Hepatocyte (in vitro differentiated cells): Measurements from ENCODE around the gene TMPRSS5. TPM values are rescaled to one million over a fixed set of nuclear protein-coding genes. Genes with fewer than 3 reads are reported as not detected.

Experiments
- DNase-seq: peaks from one replicate; pipeline ENCODE4 v3.0.0-alpha.2; 2016; ENCODE audit warnings: low spot score
- H2AFZ ChIP-seq: fragments of 200-600 bp; sonication (generic); 2 replicates; pipeline ENCODE4 v1.6.0; 2016; ENCODE audit warnings: antibody characterized with exemption, mild to moderate bottlenecking
- H3K27ac ChIP-seq: fragments of 200-600 bp; sonication (generic); 2 replicates; pipeline ENCODE4 v1.5.1; 2016; ENCODE audit warnings: mild to moderate bottlenecking
- H3K27me3 ChIP-seq: fragments of 200-600 bp; sonication (generic); 2 replicates; pipeline ENCODE4 v1.6.1; 2016
- H3K36me3 ChIP-seq: fragments of 200-600 bp; sonication (generic); replicated peaks from 2 replicates; pipeline ENCODE4 v1.5.1; 2016; ENCODE audit warnings: low read depth; ENCODE audit not compliant: insufficient read depth
- H3K4me1 ChIP-seq: fragments of 200-600 bp; sonication (generic); 2 replicates; pipeline ENCODE4 v1.5.1; 2016; ENCODE audit warnings: mild to moderate bottlenecking, moderate library complexity; ENCODE audit not compliant: insufficient read depth
- H3K4me2 ChIP-seq: fragments of 200-600 bp; sonication (generic); 2 replicates; pipeline ENCODE4 v1.6.0; 2016
- H3K4me3 ChIP-seq: fragments of 200-600 bp; sonication (generic); 2 replicates; pipeline ENCODE4 v1.5.1; 2016; ENCODE audit warnings: mild to moderate bottlenecking
- H3K79me2 ChIP-seq: fragments of 200-600 bp; sonication (generic); 2 replicates; pipeline ENCODE4 v1.6.0; 2017; ENCODE audit warnings: mild to moderate bottlenecking
- H3K9me2 ChIP-seq: fragments of 200-600 bp; sonication (generic); replicated peaks from 2 replicates; pipeline ENCODE4 v1.6.0; 2017; ENCODE audit warnings: mild to moderate bottlenecking; ENCODE audit not compliant: insufficient read depth
- H3K9me3 ChIP-seq: fragments of 200-600 bp; sonication (generic); 2 replicates; pipeline ENCODE4 v1.5.1; 2016; ENCODE audit warnings: low read depth, mild to moderate bottlenecking
- H4K20me1 ChIP-seq: fragments of 200-600 bp; sonication (generic); 2 replicates; pipeline ENCODE4 v1.6.0; 2016; ENCODE audit warnings: mild to moderate bottlenecking; ENCODE audit not compliant: insufficient read depth, poor library complexity, severe bottlenecking
- EZH2 ChIP-seq: fragments of 200-600 bp; sonication (generic); IDR thresholded peaks from 2 replicates; pipeline ENCODE4 v1.6.1; 2016; ENCODE audit warnings: antibody characterized with exemption, mild to moderate bottlenecking, borderline replicate concordance
- EZH2phosphoT487 ChIP-seq: fragments of 200-600 bp; sonication (generic); IDR thresholded peaks from one replicate; pipeline ENCODE4 v1.6.1; 2018; ENCODE audit warnings: antibody characterized with exemption, mild to moderate bottlenecking, low read depth, moderate library complexity; ENCODE audit not compliant: unreplicated experiment, severe bottlenecking
- WGBS: methylation state at CpG from one replicate; pipeline ENCODE4 v1.1.6; 2016; ENCODE audit warnings: low lambda C conversion rate; ENCODE audit errors: missing lambda C conversion rate; 5-methylcytosine and 5-hydroxymethylcytosine counted together
- polyA plus RNA-seq: library from polyadenylated mRNA; unstranded; fragments of >200 nt; fragmentation: Nextera tagmentation; extraction: Ambion mirVana; gene quantifications from 2 replicates; pipeline ENCODE4 v1.2.1, GENCODE V29; 2016
- total RNA-seq: library from RNA; depleted of rRNA; stranded (reverse); fragments of >200 nt; gene quantifications from 2 replicates; pipeline ENCODE4 v1.2.3, GENCODE V29; 2014
- TF ChIP-seq, protein P1 (sequence below): fragments of 200-600 bp; sonication (generic); IDR thresholded peaks from 2 replicates; pipeline ENCODE4 v1.5.1; 2016; ENCODE audit warnings: antibody characterized with exemption, mild to moderate bottlenecking; ENCODE audit not compliant: poor library complexity

Gene TMPRSS5
- total and polyA plus RNA-seq, 2 experiments from 2014 or later, result 0.20 to 0.63 TPM

DNA sequence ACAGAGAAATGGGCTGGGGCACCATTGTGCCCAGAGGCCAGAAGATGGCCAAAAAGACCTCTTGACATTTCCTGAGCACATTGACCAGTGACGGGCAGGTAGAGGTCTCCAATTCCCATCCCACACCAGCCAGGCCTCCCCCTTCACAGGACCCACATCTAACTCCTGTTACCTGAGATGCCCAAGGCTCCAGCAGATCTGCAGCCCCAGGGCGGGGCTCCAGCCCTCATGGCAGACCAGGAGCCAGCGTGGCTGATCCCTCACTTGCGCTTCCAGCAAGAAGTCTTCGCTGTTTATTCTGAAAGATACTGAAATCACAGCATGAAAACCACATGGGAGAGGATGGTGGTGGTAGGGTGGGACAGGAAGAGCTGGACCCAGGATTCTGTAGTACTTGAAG lies 9.0 kb downstream of the TMPRSS5 start:
- Histone ChIP-seq H3K27ac (no peak overlapping the region), H3K27me3 (no peaks in the 10 kb centered on the region), H3K9me2 (no peaks in the 10 kb centered on the region), H4K20me1 (no peaks in the 10 kb centered on the region), H2AFZ (no peak overlapping the region), H3K4me1 (no peaks in the 10 kb centered on the region), H3K9me3 (no peaks in the 10 kb centered on the region), H3K36me3 (no peaks in the 10 kb centered on the region), H3K79me2 (no peaks in the 10 kb centered on the region), H3K4me3 (no peak overlapping the region), H3K4me2 (no peak overlapping the region)
- 93% methylated on average over 5 of the region's 5 CpGs for WGBS
- DNase-seq, result no peak
- TF ChIP-seq, protein P1, sequence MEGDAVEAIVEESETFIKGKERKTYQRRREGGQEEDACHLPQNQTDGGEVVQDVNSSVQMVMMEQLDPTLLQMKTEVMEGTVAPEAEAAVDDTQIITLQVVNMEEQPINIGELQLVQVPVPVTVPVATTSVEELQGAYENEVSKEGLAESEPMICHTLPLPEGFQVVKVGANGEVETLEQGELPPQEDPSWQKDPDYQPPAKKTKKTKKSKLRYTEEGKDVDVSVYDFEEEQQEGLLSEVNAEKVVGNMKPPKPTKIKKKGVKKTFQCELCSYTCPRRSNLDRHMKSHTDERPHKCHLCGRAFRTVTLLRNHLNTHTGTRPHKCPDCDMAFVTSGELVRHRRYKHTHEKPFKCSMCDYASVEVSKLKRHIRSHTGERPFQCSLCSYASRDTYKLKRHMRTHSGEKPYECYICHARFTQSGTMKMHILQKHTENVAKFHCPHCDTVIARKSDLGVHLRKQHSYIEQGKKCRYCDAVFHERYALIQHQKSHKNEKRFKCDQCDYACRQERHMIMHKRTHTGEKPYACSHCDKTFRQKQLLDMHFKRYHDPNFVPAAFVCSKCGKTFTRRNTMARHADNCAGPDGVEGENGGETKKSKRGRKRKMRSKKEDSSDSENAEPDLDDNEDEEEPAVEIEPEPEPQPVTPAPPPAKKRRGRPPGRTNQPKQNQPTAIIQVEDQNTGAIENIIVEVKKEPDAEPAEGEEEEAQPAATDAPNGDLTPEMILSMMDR, result no peak
- TF ChIP-seq EZH2phosphoT487 (no peak), EZH2 (no peak)

DNA sequence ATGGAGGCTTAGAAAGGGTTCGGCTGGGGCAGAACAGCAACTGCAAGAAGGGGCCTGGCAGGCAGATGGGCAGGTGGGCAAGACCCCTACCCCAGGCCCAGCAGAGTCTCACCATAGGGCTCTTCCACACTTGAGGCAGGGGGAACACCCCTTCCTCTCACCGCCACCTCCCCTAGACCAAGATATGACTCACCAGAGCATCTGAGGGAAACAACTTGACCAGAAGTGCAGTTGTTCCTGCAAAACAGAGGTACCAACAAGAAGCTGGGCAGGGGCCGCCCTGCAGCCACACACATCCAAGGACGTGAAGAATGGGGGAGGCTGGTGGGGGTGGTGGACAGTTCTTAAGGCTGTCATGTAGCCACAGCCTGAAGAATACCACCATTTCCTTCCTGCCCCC lies 10.9 kb downstream of the TMPRSS5 start:
- H3K36me3 ChIP-seq, result no peaks in the 10 kb centered on the region
- no peaks in the 10 kb centered on the region for H3K27me3 ChIP-seq
- DNase-seq, result no peak
- no peak for TF ChIP-seq EZH2phosphoT487
- no peak for TF ChIP-seq EZH2
- TF ChIP-seq, protein P1, result no peak
- H3K4me2 ChIP-seq, result no peak overlapping the region
- no peaks in the 10 kb centered on the region for H3K9me2 ChIP-seq
- no peaks in the 10 kb centered on the region for H4K20me1 ChIP-seq
- H3K4me1 ChIP-seq, result peaks cover 2% of the 10 kb centered on the region
- no peaks in the 10 kb centered on the region for H3K79me2 ChIP-seq
- no peak overlapping the region for H2AFZ ChIP-seq
- H3K27ac ChIP-seq, result no peak overlapping the region
- no peaks in the 10 kb centered on the region for H3K9me3 ChIP-seq
- no peak overlapping the region for H3K4me3 ChIP-seq
- 91% methylated on average over 4 of the region's 4 CpGs for WGBS

DNA sequence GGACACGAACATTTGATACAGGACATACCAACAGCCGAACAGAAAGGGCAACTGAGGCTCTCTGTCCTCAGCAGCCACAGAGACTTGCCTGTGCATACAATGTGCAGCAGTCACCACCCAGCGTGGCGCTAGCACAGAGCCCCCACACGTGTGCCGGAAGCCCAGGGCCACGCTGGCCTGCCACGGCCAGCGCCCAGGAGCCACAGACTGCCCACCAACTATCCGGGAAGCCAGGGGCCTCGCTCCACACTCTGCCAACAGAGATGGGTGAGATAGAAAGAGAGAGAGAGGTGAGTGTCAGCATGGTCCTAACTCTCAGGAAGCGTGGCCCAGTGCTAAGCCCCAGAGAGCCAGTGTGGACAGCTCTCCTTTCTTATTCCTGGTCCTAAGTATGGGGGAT lies 11.7 kb downstream of the TMPRSS5 start:
- WGBS, result 98% methylated on average over 12 of the region's 12 CpGs
- Histone ChIP-seq H3K9me3 (no peaks in the 10 kb centered on the region), H3K36me3 (no peaks in the 10 kb centered on the region), H3K27ac (no peak overlapping the region), H3K4me1 (peaks cover 4% of the 10 kb centered on the region), H4K20me1 (no peaks in the 10 kb centered on the region), H3K4me3 (no peak overlapping the region), H3K9me2 (no peaks in the 10 kb centered on the region), H3K27me3 (no peaks in the 10 kb centered on the region), H2AFZ (no peak overlapping the region), H3K79me2 (no peaks in the 10 kb centered on the region), H3K4me2 (no peak overlapping the region)
- no peak for TF ChIP-seq EZH2phosphoT487
- no peak for TF ChIP-seq EZH2
- TF ChIP-seq, protein P1, result no peak
- no peak for DNase-seq

DNA sequence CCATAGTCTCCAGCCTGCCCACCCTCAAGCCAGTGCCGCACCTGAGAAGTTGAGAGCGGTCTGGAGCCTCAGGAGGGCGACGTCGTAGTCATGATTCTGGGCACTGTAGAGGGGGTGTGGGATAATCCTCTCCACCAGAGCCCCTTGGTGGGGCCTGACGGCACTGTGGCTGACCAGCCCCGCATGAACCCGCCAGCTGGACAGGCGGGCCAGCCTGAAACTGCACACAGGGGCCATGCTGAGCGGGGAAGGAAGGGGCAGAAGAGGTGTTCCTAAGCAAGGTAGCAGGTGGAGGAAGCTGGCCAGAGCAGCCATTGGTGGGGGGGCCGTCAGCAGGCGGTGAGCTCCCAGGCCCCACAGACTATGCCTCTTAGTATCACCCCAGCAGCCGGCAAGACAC lies 13.1 kb downstream of the TMPRSS5 start:
- no peaks in the 10 kb centered on the region for H3K9me2 ChIP-seq
- 92% methylated on average over 13 of the region's 13 CpGs for WGBS
- H3K9me3 ChIP-seq, result no peaks in the 10 kb centered on the region
- no peaks in the 10 kb centered on the region for H3K79me2 ChIP-seq
- peaks cover 4% of the 10 kb centered on the region for H3K4me1 ChIP-seq
- no peak for DNase-seq
- H3K4me3 ChIP-seq, result no peak overlapping the region
- H2AFZ ChIP-seq, result no peak overlapping the region
- H3K4me2 ChIP-seq, result no peak overlapping the region
- TF ChIP-seq EZH2phosphoT487, result no peak
- TF ChIP-seq, protein P1, result no peak
- no peak for TF ChIP-seq EZH2
- H3K27ac ChIP-seq, result no peak overlapping the region
- no peaks in the 10 kb centered on the region for H3K27me3 ChIP-seq
- H3K36me3 ChIP-seq, result no peaks in the 10 kb centered on the region
- no peaks in the 10 kb centered on the region for H4K20me1 ChIP-seq
